ENCODE results near the gene CLCN2. TPM values are rescaled to one million over a fixed set of nuclear protein-coding genes. Genes with fewer than 3 reads are reported as not detected.

CLCN2 gene
- total and polyA plus RNA-seq, 7 experiments from 2014 or later = 0.91 to 6.0 (median 3.8) TPM

DNA sequence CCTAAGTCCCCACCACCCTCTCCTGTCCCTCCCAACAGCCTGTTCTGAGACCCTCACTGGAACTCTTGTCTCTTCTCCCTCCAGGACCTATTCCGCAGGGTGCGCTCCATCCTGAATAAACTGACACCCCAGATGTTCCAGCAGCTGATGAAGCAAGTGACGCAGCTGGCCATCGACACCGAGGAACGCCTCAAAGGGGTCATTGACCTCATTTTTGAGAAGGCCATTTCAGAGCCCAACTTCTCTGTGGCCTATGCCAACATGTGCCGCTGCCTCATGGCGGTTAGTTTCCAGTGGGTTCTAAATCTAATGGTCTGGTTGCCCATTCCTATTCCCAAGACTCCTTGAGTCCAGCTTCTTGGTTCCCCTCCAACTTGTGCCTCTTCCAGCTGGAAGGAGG lies 37.7 kb downstream of the CLCN2 start:
- H3K27me3 Mint-ChIP-seq = no peaks in the 10 kb centered on the region
- H3K36me3 Mint-ChIP-seq = peaks cover 27 to 76% (median 47%) of the 10 kb centered on the region in 5 donors
- Histone ChIP-seq H3K9me3 (ENCODE audit: control insufficient read depth in 2 of 3, low read length in 3 of 3) (no peaks in the 10 kb centered on the region), H3K27me3 (ENCODE audit: control insufficient read depth in 2 of 2, insufficient read depth in 2 of 2, low read length in 2 of 2) (no peaks in the 10 kb centered on the region), H3K4me1 (ENCODE audit: control insufficient read depth in 2 of 2, insufficient read depth in 2 of 2, low read length in 2 of 2) (no peaks in the 10 kb centered on the region), H3K27ac (ENCODE audit: low read depth, low read length) (no peak overlapping the region), H3K36me3 (ENCODE audit: control insufficient read depth in 2 of 3, insufficient read depth in 3 of 3, low read length in 3 of 3) (peaks cover 53 to 96% (median 55%) of the 10 kb centered on the region in 3 experiments), H3K4me3 (ENCODE audit: low read length) (no peak overlapping the region)
- peaks cover 4 to 17% (median 8%) of the 10 kb centered on the region in 7 donors for H3K4me1 Mint-ChIP-seq
- ATAC-seq = no peak
- no peaks in the 10 kb centered on the region for H3K9me3 Mint-ChIP-seq
- intact Hi-C loops (cut with micrococcal nuclease) = no loop called here
- no peak for DNase-seq
- no peak overlapping the region for H3K27ac Mint-ChIP-seq
- ChIA-PET CTCF (interaction anchor here (1.1 kb wide), 1 partner anchor 30 kb away, joined by 3 read pairs; no protein-coding TSS in a partner anchor), POLR2A (no interaction called here)
- no peak overlapping the region for H3K4me3 Mint-ChIP-seq

DNA sequence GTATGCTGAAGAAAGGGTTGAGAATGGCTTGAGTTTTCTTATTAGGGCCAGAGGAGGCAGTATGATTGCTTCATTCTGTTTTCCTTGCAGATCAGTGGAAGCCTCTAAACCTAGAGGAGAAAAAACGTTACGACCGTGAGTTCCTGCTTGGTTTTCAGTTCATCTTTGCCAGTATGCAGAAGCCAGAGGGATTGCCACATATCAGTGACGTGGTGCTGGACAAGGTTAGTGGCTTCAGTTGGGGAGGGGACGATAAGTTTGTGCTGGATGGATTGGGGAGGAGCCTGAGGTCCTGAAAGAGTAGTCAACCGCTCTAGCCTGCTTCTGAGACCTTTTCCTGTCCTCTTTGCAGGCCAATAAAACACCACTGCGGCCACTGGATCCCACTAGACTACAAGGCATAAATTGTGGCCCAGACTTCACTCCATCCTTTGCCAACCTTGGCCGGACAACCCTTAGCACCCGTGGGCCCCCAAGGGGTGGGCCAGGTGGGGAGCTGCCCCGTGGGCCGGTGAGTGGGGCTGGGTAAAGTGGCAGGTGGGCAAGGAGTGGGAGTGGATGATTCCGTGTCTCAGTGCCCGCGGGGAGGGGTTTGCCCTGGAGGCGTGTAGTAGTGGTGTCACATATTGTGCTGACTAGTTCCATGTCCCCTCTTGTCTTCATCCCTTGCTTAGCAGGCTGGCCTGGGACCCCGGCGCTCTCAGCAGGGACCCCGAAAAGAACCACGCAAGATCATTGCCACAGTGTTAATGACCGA lies 38.5 kb downstream of the CLCN2 start:
- peaks cover 7 to 20% (median 10%) of the 10 kb centered on the region in 7 donors for H3K4me1 Mint-ChIP-seq
- POLR2A ChIA-PET = no interaction called here
- DNase-seq (no peak), ATAC-seq (peak; percentile 55)
- Histone ChIP-seq H3K4me1 (ENCODE audit: control insufficient read depth in 2 of 2, insufficient read depth in 2 of 2, low read length in 2 of 2) (no peaks in the 10 kb centered on the region), H3K4me3 (ENCODE audit: low read length) (no peak overlapping the region), H3K9me3 (ENCODE audit: control insufficient read depth in 2 of 3, low read length in 3 of 3) (no peaks in the 10 kb centered on the region), H3K27me3 (ENCODE audit: control insufficient read depth in 2 of 2, insufficient read depth in 2 of 2, low read length in 2 of 2) (no peaks in the 10 kb centered on the region), H3K36me3 (ENCODE audit: control insufficient read depth in 2 of 3, insufficient read depth in 3 of 3, low read length in 3 of 3) (peaks cover 46 to 92% (median 49%) of the 10 kb centered on the region in 3 experiments), H3K27ac (ENCODE audit: low read depth, low read length) (no peak overlapping the region)
- peak overlapping the region in 2 of 9 donors; percentile 10 to 59 for H3K27ac Mint-ChIP-seq
- CTCF ChIA-PET = no interaction called here
- H3K4me3 Mint-ChIP-seq = no peak overlapping the region
- intact Hi-C loops (cut with micrococcal nuclease) = no loop called here
- H3K27me3 Mint-ChIP-seq = no peaks in the 10 kb centered on the region
- no peaks in the 10 kb centered on the region for H3K9me3 Mint-ChIP-seq
- H3K36me3 Mint-ChIP-seq = peaks cover 27 to 68% (median 44%) of the 10 kb centered on the region in 5 donors

DNA sequence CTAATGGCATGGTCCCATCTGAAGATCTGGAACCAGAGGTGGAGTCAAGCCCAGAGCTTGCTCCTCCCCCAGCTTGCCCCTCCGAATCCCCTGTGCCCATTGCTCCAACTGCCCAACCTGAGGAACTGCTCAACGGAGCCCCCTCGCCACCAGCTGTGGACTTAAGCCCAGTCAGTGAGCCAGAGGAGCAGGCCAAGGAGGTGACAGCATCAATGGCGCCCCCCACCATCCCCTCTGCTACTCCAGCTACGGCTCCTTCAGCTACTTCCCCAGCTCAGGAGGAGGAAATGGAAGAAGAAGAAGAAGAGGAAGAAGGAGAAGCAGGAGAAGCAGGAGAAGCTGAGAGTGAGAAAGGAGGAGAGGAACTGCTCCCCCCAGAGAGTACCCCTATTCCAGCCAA lies 39.7 kb downstream of the CLCN2 start:
- H3K4me1 Mint-ChIP-seq = peaks cover 18 to 32% (median 20%) of the 10 kb centered on the region in 7 donors
- Histone ChIP-seq H3K36me3 (ENCODE audit: control insufficient read depth in 2 of 3, insufficient read depth in 3 of 3, low read length in 3 of 3) (peaks cover 41 to 92% (median 47%) of the 10 kb centered on the region in 3 experiments), H3K27me3 (ENCODE audit: control insufficient read depth in 2 of 2, insufficient read depth in 2 of 2, low read length in 2 of 2) (no peaks in the 10 kb centered on the region), H3K9me3 (ENCODE audit: control insufficient read depth in 2 of 3, low read length in 3 of 3) (no peaks in the 10 kb centered on the region), H3K4me1 (ENCODE audit: control insufficient read depth in 2 of 2, insufficient read depth in 2 of 2, low read length in 2 of 2) (peaks cover 0 to 2% of the 10 kb centered on the region in 2 donors), H3K4me3 (ENCODE audit: low read length) (no peak overlapping the region), H3K27ac (ENCODE audit: low read depth, low read length) (no peak overlapping the region)
- H3K27me3 Mint-ChIP-seq = no peaks in the 10 kb centered on the region
- ChIA-PET POLR2A (no interaction called here), CTCF (no interaction called here)
- no peaks in the 10 kb centered on the region for H3K9me3 Mint-ChIP-seq
- no peak for ATAC-seq
- peak overlapping the region in 1 of 9 donors; percentile 58 for H3K27ac Mint-ChIP-seq
- DNase-seq = no peak
- H3K4me3 Mint-ChIP-seq = no peak overlapping the region
- intact Hi-C loops (cut with micrococcal nuclease) = no loop called here
- H3K36me3 Mint-ChIP-seq = peaks cover 21 to 61% (median 39%) of the 10 kb centered on the region in 5 donors

DNA sequence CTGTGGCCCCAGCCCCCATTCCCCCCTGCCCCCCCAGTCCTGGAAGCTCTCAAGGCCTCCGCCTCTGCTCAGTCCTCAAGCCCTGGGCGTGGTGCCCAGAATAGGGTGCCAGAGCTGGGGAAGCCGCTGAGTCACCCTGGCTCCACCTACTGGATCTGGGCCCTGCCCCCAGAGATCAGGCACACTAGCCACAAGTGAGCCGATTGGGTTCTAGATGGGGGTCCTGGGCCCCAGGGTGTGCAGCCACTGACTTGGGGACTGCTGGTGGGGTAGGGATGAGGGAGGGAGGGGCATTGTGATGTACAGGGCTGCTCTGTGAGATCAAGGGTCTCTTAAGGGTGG lies 41.3 kb downstream of the CLCN2 start:
- Histone ChIP-seq H3K27me3 (ENCODE audit: control insufficient read depth in 2 of 2, insufficient read depth in 2 of 2, low read length in 2 of 2) (no peaks in the 10 kb centered on the region), H3K36me3 (ENCODE audit: control insufficient read depth in 2 of 3, insufficient read depth in 3 of 3, low read length in 3 of 3) (peaks cover 26 to 77% (median 34%) of the 10 kb centered on the region in 3 experiments), H3K27ac (ENCODE audit: low read depth, low read length) (no peak overlapping the region), H3K4me3 (ENCODE audit: low read length) (no peak overlapping the region), H3K9me3 (ENCODE audit: control insufficient read depth in 2 of 3, low read length in 3 of 3) (no peaks in the 10 kb centered on the region), H3K4me1 (ENCODE audit: control insufficient read depth in 2 of 2, insufficient read depth in 2 of 2, low read length in 2 of 2) (peaks cover 0 to 13% of the 10 kb centered on the region in 2 donors)
- ATAC-seq (peak; percentile 72), DNase-seq (no peak)
- Mint-ChIP-seq H3K36me3 (peaks cover 21 to 48% (median 24%) of the 10 kb centered on the region in 5 donors), H3K4me1 (peaks cover 26 to 41% (median 28%) of the 10 kb centered on the region in 7 donors), H3K27me3 (no peaks in the 10 kb centered on the region), H3K27ac (no peak overlapping the region), H3K4me3 (peak overlapping the region in 1 of 10 donors; percentile 38), H3K9me3 (no peaks in the 10 kb centered on the region)
- ChIA-PET POLR2A (no interaction called here), CTCF (no interaction called here)
- intact Hi-C loops (cut with micrococcal nuclease) = no loop called here

DNA sequence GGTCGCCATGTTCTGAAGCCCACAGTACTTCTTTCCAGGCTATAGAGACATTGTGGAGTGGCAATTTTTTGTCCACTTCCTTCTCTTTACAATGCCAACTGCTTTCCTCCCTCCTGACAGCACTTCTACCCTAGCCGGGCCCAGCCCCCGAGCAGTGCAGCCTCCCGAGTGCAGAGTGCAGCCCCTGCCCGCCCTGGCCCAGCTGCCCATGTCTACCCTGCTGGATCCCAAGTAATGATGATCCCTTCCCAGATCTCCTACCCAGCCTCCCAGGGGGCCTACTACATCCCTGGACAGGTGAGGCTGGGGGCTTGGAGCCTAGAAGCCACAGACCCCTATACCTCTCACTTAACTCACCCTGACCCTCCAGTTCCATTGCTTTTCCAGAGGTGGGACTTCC lies 44.2 kb downstream of the CLCN2 start:
- H3K27ac ChIP-seq (ENCODE audit: low read depth, low read length) = no peak overlapping the region
- H3K4me3 ChIP-seq (ENCODE audit: low read length) = no peak overlapping the region
- no peaks in the 10 kb centered on the region for H3K27me3 ChIP-seq (ENCODE audit: control insufficient read depth in 2 of 2, insufficient read depth in 2 of 2, low read length in 2 of 2)
- POLR2A ChIA-PET = no interaction called here
- intact Hi-C loops (cut with micrococcal nuclease) = no loop called here
- peaks cover 0 to 17% of the 10 kb centered on the region in 2 donors for H3K4me1 ChIP-seq (ENCODE audit: control insufficient read depth in 2 of 2, insufficient read depth in 2 of 2, low read length in 2 of 2)
- CTCF ChIA-PET = no interaction called here
- H3K9me3 Mint-ChIP-seq = no peaks in the 10 kb centered on the region
- ATAC-seq (no peak), DNase-seq (no peak)
- H3K36me3 Mint-ChIP-seq = peaks cover 10 to 22% (median 13%) of the 10 kb centered on the region in 5 donors
- peaks cover 11 to 49% (median 25%) of the 10 kb centered on the region in 3 experiments for H3K36me3 ChIP-seq (ENCODE audit: control insufficient read depth in 2 of 3, insufficient read depth in 3 of 3, low read length in 3 of 3)
- H3K27me3 Mint-ChIP-seq = no peaks in the 10 kb centered on the region
- H3K4me3 Mint-ChIP-seq = peak overlapping the region in 9 of 10 donors; percentile 5 to 91 (median 80)
- peak overlapping the region in 6 of 9 donors; percentile 72 to 95 (median 86) for H3K27ac Mint-ChIP-seq
- H3K4me1 Mint-ChIP-seq = peaks cover 21 to 39% (median 32%) of the 10 kb centered on the region in 7 donors
- H3K9me3 ChIP-seq (ENCODE audit: control insufficient read depth in 2 of 3, low read length in 3 of 3) = no peaks in the 10 kb centered on the region

DNA sequence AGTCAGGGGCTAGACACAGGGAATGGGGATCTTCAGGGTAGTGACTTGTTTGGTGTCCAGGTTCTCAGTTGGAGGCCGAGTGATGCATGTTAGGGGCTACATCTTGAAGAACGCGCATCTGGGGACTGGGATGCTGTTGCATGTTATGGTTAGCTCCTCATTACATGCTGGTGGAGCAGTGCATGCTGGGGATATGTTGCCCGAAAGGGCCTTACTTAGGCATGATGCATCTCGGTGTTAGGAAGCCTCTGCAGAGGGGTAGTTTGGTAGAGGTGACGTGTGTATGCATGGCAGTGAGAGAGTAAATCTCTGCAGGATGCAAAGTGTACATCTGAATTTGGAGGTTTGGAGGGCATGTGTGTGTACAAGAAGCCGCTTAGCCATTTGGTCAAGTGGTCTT lies 44.6 kb downstream of the CLCN2 start:
- Mint-ChIP-seq H3K27me3 (no peaks in the 10 kb centered on the region), H3K9me3 (no peaks in the 10 kb centered on the region), H3K36me3 (peaks cover 10 to 20% (median 12%) of the 10 kb centered on the region in 5 donors), H3K4me3 (peak overlapping the region in 9 of 10 donors; percentile 62 to 91 (median 81)), H3K27ac (peak overlapping the region; percentile 68 to 95 (median 86)), H3K4me1 (peaks cover 21 to 39% (median 32%) of the 10 kb centered on the region in 7 donors)
- no peak for ATAC-seq
- Histone ChIP-seq H3K27ac (ENCODE audit: low read depth, low read length) (peak overlapping the region; percentile 93), H3K4me1 (ENCODE audit: control insufficient read depth in 2 of 2, insufficient read depth in 2 of 2, low read length in 2 of 2) (peaks cover 0 to 17% of the 10 kb centered on the region in 2 donors), H3K9me3 (ENCODE audit: control insufficient read depth in 2 of 3, low read length in 3 of 3) (no peaks in the 10 kb centered on the region), H3K27me3 (ENCODE audit: control insufficient read depth in 2 of 2, insufficient read depth in 2 of 2, low read length in 2 of 2) (no peaks in the 10 kb centered on the region), H3K36me3 (ENCODE audit: control insufficient read depth in 2 of 3, insufficient read depth in 3 of 3, low read length in 3 of 3) (peaks cover 8 to 45% (median 21%) of the 10 kb centered on the region in 3 experiments), H3K4me3 (ENCODE audit: low read length) (no peak overlapping the region)
- POLR2A ChIA-PET = no interaction called here
- no peak for DNase-seq
- intact Hi-C loops (cut with micrococcal nuclease) = no loop called here
- CTCF ChIA-PET = no interaction called here

Measured in naive thymus-derived CD4-positive, alpha-beta T cell (primary cell).